IMR-90 (cell line): Measurements from ENCODE around the gene RALGPS1. TPM values are rescaled to one million over a fixed set of nuclear protein-coding genes. Genes with fewer than 3 reads are reported as not detected.
A peak's percentile ranks its signal among the peaks of the same experiment; 100 is the strongest.

Experiments used
- ATAC-seq: fragments of 200-7000 bp; cut with Tn5 transposase; 2 replicates; pipeline ENCODE4 v1.9.1; 2020; ENCODE audit warnings: low read depth, mild to moderate bottlenecking, moderate library complexity
- BruUV-seq: library from RNA; stranded (reverse); fragments of 400-500 nt; replicated peaks from 2 replicates; lab custom pipeline; 2021; lab: Mats Ljungman, UMichigan
- CTCF ChIA-PET: fragments of 300-600 bp; formaldehyde crosslinking; extraction: SDS; loops from one replicate; lab custom pipeline; 2021; ENCODE audit warnings: antibody characterized with exemption; lab: Yijun Ruan, JAX
- POLR2A ChIA-PET: fragments of 300-600 bp; sonication (Branson Sonifier 250); formaldehyde crosslinking; loops from one replicate; lab custom pipeline; 2022; ENCODE audit warnings: antibody characterized with exemption; ENCODE audit not compliant: unreplicated experiment; lab: Charles Lee
- DNase-seq: peaks from one replicate; pipeline ENCODE4 v3.0.0; 2013
- H2AFZ ChIP-seq: replicated peaks from 2 replicates; pipeline ENCODE3; 2013; ENCODE audit warnings: low read length, mild to moderate bottlenecking; ENCODE audit not compliant: poor library complexity
- H2AK5ac ChIP-seq: 2 replicates; pipeline ENCODE4 v1.6.1; 2013; ENCODE audit warnings: low read depth, low read length, inconsistent platforms
- H2AK9ac ChIP-seq: replicated peaks from 2 replicates; pipeline ENCODE3; 2013; ENCODE audit warnings: mild to moderate bottlenecking, low read depth, low read length, moderate library complexity; ENCODE audit not compliant: poor library complexity
- H2BK120ac ChIP-seq: 2 replicates; pipeline ENCODE4 v1.6.1; 2013; ENCODE audit warnings: low read depth, low read length, inconsistent platforms
- H2BK15ac ChIP-seq: 3 replicates; pipeline ENCODE4 v1.6.1; 2013; ENCODE audit warnings: low read depth, low read length, inconsistent platforms
- H2BK20ac ChIP-seq: 2 replicates; pipeline ENCODE4 v1.6.1; 2013; ENCODE audit warnings: low read depth, mild to moderate bottlenecking, inconsistent platforms, low read length, moderate library complexity
- H2BK5ac ChIP-seq: 2 replicates; pipeline ENCODE4 v1.6.1; 2013; ENCODE audit warnings: mild to moderate bottlenecking, low read depth, low read length, inconsistent platforms; ENCODE audit not compliant: poor library complexity, severe bottlenecking
- H3K14ac ChIP-seq: replicated peaks from 2 replicates; pipeline ENCODE4 v1.6.1; 2013; ENCODE audit warnings: low read depth, low read length, inconsistent platforms
- H3K18ac ChIP-seq: 2 replicates; pipeline ENCODE4 v1.6.1; 2013; ENCODE audit warnings: low read depth, low read length, control low read depth
- H3K23ac ChIP-seq: 2 replicates; pipeline ENCODE4 v1.6.1; 2013; ENCODE audit warnings: low read depth, low read length, inconsistent platforms
- H3K27ac ChIP-seq: 2 replicates; pipeline ENCODE4 v1.5.1; 2013; ENCODE audit warnings: mild to moderate bottlenecking, control low read depth, low read length; ENCODE audit not compliant: insufficient read depth
- H3K27me3 ChIP-seq: 2 replicates; pipeline ENCODE4 v1.6.1; 2013; ENCODE audit warnings: low read length; ENCODE audit not compliant: control insufficient read depth, insufficient read depth
- H3K36me3 ChIP-seq: 2 replicates; pipeline ENCODE4 v1.6.1; 2013; ENCODE audit warnings: low read length, mixed read lengths; ENCODE audit not compliant: control insufficient read depth, insufficient read depth
- H3K4ac ChIP-seq: 2 replicates; pipeline ENCODE4 v1.6.1; 2013; ENCODE audit warnings: low read depth, low read length, inconsistent platforms
- H3K4me1 ChIP-seq: 2 replicates; pipeline ENCODE4 v1.6.1; 2013; ENCODE audit warnings: low read length, mixed read lengths; ENCODE audit not compliant: control insufficient read depth, insufficient read depth
- H3K4me2 ChIP-seq: 2 replicates; pipeline ENCODE4 v1.6.1; 2013; ENCODE audit warnings: low read depth, mild to moderate bottlenecking, control low read depth, low read length, moderate library complexity
- H3K4me3 ChIP-seq: 2 replicates; pipeline ENCODE4 v1.5.1; 2013; ENCODE audit warnings: low read depth, mild to moderate bottlenecking, control low read depth, low read length, moderate library complexity; ENCODE audit not compliant: insufficient read depth
- H3K56ac ChIP-seq: 2 replicates; pipeline ENCODE4 v1.6.1; 2013; ENCODE audit warnings: low read length, inconsistent platforms; ENCODE audit not compliant: insufficient read depth; ENCODE audit errors: extremely low read depth
- H3K79me1 ChIP-seq, 2 experiments: 2 replicates each; pipeline ENCODE4 v1.6.1; 2013; ENCODE audit warnings: low read length in 2 of 2, inconsistent platforms in 1 of 2, low read depth in 1 of 2
- H3K9ac ChIP-seq: 2 replicates; pipeline ENCODE4 v1.6.1; 2013; ENCODE audit warnings: low read depth, low read length, control low read depth
- H3K9me1 ChIP-seq: 2 replicates; pipeline ENCODE4 v1.6.1; 2013; ENCODE audit warnings: low read length, inconsistent platforms; ENCODE audit not compliant: insufficient read depth
- H3K9me3 ChIP-seq: 2 replicates; pipeline ENCODE4 v1.6.1; 2013; ENCODE audit warnings: low read length; ENCODE audit not compliant: control insufficient read depth, insufficient read depth
- H4K20me1 ChIP-seq: 2 replicates; pipeline ENCODE4 v1.6.1; 2013; ENCODE audit warnings: low read length, inconsistent platforms; ENCODE audit not compliant: insufficient read depth
- H4K5ac ChIP-seq: 2 replicates; pipeline ENCODE4 v1.6.1; 2013; ENCODE audit warnings: mild to moderate bottlenecking, low read depth, low read length, control low read depth
- H4K8ac ChIP-seq, 2 experiments: 2 replicates each; pipeline ENCODE4 v1.6.1; 2013; ENCODE audit warnings: low read depth in 2 of 2, low read length in 2 of 2, control low read depth in 1 of 2, inconsistent platforms in 1 of 2
- H4K91ac ChIP-seq: 2 replicates; pipeline ENCODE4 v1.6.1; 2013; ENCODE audit warnings: low read depth, low read length, inconsistent platforms; ENCODE audit not compliant: insufficient read depth
- BHLHE40 ChIP-seq: fragments of 150-350 bp; IDR thresholded peaks from 2 replicates; pipeline ENCODE4 v1.6.1; 2016; ENCODE audit warnings: mild to moderate bottlenecking, low read depth, low read length
- CHD1 ChIP-seq: IDR thresholded peaks from 2 replicates; pipeline ENCODE4 v1.6.1; 2012; ENCODE audit warnings: low read depth, low read length, improper control_type of control experiment
- CTCF ChIP-seq: conservative IDR thresholded peaks from 2 replicates; pipeline ENCODE4 v1.5.1; 2012; ENCODE audit warnings: mild to moderate bottlenecking, low read depth, low read length, improper control_type of control experiment
- FOS ChIP-seq: fragments of 150-350 bp; IDR thresholded peaks from 2 replicates; pipeline ENCODE4 v1.6.1; 2016; ENCODE audit warnings: low read depth, low read length
- MAFK ChIP-seq: IDR thresholded peaks from 2 replicates; pipeline ENCODE4 v1.6.1; 2012; ENCODE audit warnings: low read depth, low read length, improper control_type of control experiment
- MAZ ChIP-seq: IDR thresholded peaks from 2 replicates; pipeline ENCODE4 v1.6.1; 2012; ENCODE audit warnings: low read depth, mild to moderate bottlenecking, low read length, improper control_type of control experiment, moderate library complexity, borderline replicate concordance
- POLR2A ChIP-seq: IDR thresholded peaks from 2 replicates; pipeline ENCODE4 v1.6.1; 2012; ENCODE audit warnings: mild to moderate bottlenecking, low read depth, low read length
- RAD21 ChIP-seq: IDR thresholded peaks from 2 replicates; pipeline ENCODE4 v1.6.1; 2012; ENCODE audit warnings: low read length, improper control_type of control experiment
- RCOR1 ChIP-seq: IDR thresholded peaks from 2 replicates; pipeline ENCODE4 v1.6.1; 2012; ENCODE audit warnings: mild to moderate bottlenecking, low read length, improper control_type of control experiment; ENCODE audit not compliant: insufficient replicate concordance
- RFX5 ChIP-seq: IDR thresholded peaks from 2 replicates; pipeline ENCODE4 v1.8.0; 2012; ENCODE audit warnings: low read depth, mild to moderate bottlenecking, low read length, moderate library complexity
- USF2 ChIP-seq: fragments of 150-350 bp; IDR thresholded peaks from 2 replicates; pipeline ENCODE4 v1.6.1; 2017; ENCODE audit warnings: mild to moderate bottlenecking, antibody characterized with exemption, low read length, low read depth
- WGBS, 2 experiments: methylation state at CpG; one replicate each; pipeline versions ENCODE4 v1.1.5 to v1.1.7; 2013; ENCODE audit warnings: missing lambda C conversion rate in 2 of 2; ENCODE audit not compliant: insufficient read length in 1 of 2; ENCODE audit errors: extremely low coverage in 2 of 2; 5-methylcytosine and 5-hydroxymethylcytosine counted together
- dilution Hi-C: fragments of 300-500 bp; cut with HindIII; formaldehyde crosslinking; loops from one replicate; pipeline ENCODE4 v1.14.3; 2018; ENCODE audit warnings: low sequenced_read_pairs; ENCODE audit not compliant: unreplicated experiment
- in situ Hi-C: fragments of 300-500 bp; cut with MboI; formaldehyde crosslinking; loops from 3 replicates; pipeline ENCODE4 v1.14.3; 2019; ENCODE audit warnings: low sequenced_read_pairs, inconsistent platforms, mixed read lengths
- intact Hi-C: fragments of 100-400 bp; cut with micrococcal nuclease; formaldehyde crosslinking; loops from 2 replicates; pipeline ENCODE4 v1.10.0; 2022
- polyA plus RNA-seq, 3 experiments: library from polyadenylated mRNA; depleted of rRNA; stranded (reverse); fragments of >200 nt; gene quantifications; 2 replicates each; pipeline ENCODE4 v1.2.3, GENCODE V29; 2012; ENCODE audit warnings: low replicate concordance in 1 of 3
- total RNA-seq: library from RNA; depleted of rRNA; stranded (reverse); fragments of >200 nt; gene quantifications from 2 replicates; pipeline ENCODE4 v1.2.3, GENCODE V29; 2012
- TF ChIP-seq, protein P1 (sequence below): fragments of 150-350 bp; IDR thresholded peaks from 2 replicates; pipeline ENCODE4 v1.6.1; 2016; ENCODE audit warnings: low read depth, mild to moderate bottlenecking, low read length, moderate library complexity, borderline replicate concordance

Gene RALGPS1
- total and polyA plus RNA-seq, 2 of the 4 experiments (the other 2 are of a cell fraction) = 0.90 to 2.8 TPM

DNA sequence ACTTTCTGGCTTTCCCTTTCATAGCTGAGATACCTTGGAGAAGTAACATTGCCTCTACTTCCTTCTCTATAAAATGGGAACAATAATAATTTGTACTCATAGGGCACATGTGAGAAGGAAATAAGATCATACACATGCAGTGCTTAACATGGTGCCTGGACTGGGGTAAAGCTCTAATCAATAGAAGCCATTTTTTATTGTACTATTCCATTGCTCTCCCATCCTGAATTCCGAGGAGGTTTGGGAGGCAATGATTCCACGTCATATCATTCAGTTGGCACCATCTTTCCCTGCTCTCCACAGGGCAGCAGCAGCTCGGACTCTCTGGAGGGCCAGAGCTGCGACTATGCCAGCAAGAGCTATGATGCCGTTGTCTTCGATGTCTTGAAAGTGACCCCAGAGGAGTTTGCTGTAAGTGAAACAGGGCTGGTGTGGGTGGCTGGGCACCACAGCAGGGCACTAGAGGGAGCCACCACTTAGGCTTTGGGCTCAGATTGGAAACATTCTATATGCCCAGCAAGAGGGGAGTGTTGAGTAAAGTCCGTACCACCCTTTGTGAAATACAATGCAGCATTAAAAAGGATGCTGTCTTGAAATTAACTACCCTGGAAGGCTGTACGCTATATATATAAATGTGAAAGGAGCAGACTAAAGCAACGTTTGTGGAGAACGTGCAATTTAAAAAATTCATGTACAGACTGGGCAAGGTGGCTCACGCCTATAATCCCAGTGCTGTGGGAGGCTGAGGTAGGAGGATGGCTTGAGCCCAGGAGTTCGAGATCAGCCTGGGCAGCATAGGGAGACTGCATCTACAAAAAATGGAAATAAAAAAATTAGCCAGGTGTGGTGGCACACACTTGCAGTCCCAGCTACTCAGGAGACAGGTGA lies 51.2 kb downstream of the RALGPS1 start (continued):
- TF ChIP-seq CTCF = peak; percentile 86

- no peak overlapping the region for H3K18ac ChIP-seq
- no peak overlapping the region for H2BK15ac ChIP-seq
- no peak overlapping the region for H3K9ac ChIP-seq
- no peak overlapping the region for H3K56ac ChIP-seq
- H3K23ac ChIP-seq = no peak overlapping the region
- intact Hi-C loops (no loop called here), in situ Hi-C loops (no loop called here), dilution Hi-C loops (no loop called here)
- no peak overlapping the region for H2BK20ac ChIP-seq
- ChIA-PET POLR2A (no interaction called here), CTCF (no interaction called here)
- no TSS peak for BruUV-seq
- H2BK5ac ChIP-seq = no peak overlapping the region
- no peak overlapping the region for H4K5ac ChIP-seq
- H3K27ac ChIP-seq = no peak overlapping the region
- H4K8ac ChIP-seq = no peak overlapping the region
- ATAC-seq (no peak), DNase-seq (no peak)
- H3K4me3 ChIP-seq = no peak overlapping the region
- H4K20me1 ChIP-seq = no peaks in the 10 kb centered on the region
- no CpG with 5 or more reads among the region's 2 CpGs for WGBS, 2 experiments
- H3K14ac ChIP-seq = no peak overlapping the region
- H3K9me1 ChIP-seq = no peaks in the 10 kb centered on the region
- no peaks in the 10 kb centered on the region for H3K79me1 ChIP-seq
- no peaks in the 10 kb centered on the region for H3K4me1 ChIP-seq
- H2AK5ac ChIP-seq = no peak overlapping the region
- H3K4me2 ChIP-seq = no peak overlapping the region
- H3K4ac ChIP-seq = no peak overlapping the region
- no peak overlapping the region for H4K91ac ChIP-seq
- H2BK120ac ChIP-seq = no peak overlapping the region
- no peaks in the 10 kb centered on the region for H3K36me3 ChIP-seq
- H2AK9ac ChIP-seq = no peak overlapping the region
- no peaks in the 10 kb centered on the region for H3K27me3 ChIP-seq
- no peak overlapping the region for H2AFZ ChIP-seq
- no peaks in the 10 kb centered on the region for H3K9me3 ChIP-seq
- TF ChIP-seq USF2 (no peak), BHLHE40 (no peak), MAZ (no peak), RAD21 (no peak), FOS (no peak), CHD1 (no peak), POLR2A (no peak), MAFK (no peak), RCOR1 (no peak), RFX5 (no peak)
- TF ChIP-seq, protein P1, sequence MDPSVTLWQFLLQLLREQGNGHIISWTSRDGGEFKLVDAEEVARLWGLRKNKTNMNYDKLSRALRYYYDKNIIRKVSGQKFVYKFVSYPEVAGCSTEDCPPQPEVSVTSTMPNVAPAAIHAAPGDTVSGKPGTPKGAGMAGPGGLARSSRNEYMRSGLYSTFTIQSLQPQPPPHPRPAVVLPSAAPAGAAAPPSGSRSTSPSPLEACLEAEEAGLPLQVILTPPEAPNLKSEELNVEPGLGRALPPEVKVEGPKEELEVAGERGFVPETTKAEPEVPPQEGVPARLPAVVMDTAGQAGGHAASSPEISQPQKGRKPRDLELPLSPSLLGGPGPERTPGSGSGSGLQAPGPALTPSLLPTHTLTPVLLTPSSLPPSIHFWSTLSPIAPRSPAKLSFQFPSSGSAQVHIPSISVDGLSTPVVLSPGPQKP = no peak
These were observed 56.7 kb downstream of the RALGPS1 start for GRCh38 chr9:126971261-126971660.
